Right atrium auricular region (tissue), 2 donors: ENCODE measurements around the gene AEN. TPM values are rescaled to one million over a fixed set of nuclear protein-coding genes. Genes with fewer than 3 reads are reported as not detected.
A peak's percentile ranks its signal among the peaks of the same experiment; 100 is the strongest.

ENCODE experiments used
- DNase-seq: peaks from one replicate; pipeline ENCODE4 v3.0.0-alpha.2; 2019; ENCODE audit warnings: low spot score
- H3K27ac ChIP-seq, 2 donors: fragments of 200-600 bp; sonication (generic); 1 replicate in 1 of 2; 2 replicates in 1 of 2; pipeline ENCODE4 v1.5.1; 2016 to 2019
- H3K27me3 ChIP-seq, 2 donors: fragments of 200-600 bp; sonication (generic); one replicate each; pipeline versions ENCODE4 v1.5.1 to v1.6.0; 2017 to 2019
- H3K36me3 ChIP-seq: fragments of 200-600 bp; sonication (generic); one replicate; pipeline ENCODE4 v1.5.1; 2016
- H3K4me1 ChIP-seq, 2 donors: fragments of 200-600 bp; sonication (generic); one replicate each; pipeline versions ENCODE4 v1.5.1 to v1.6.0; 2017 to 2019
- H3K4me3 ChIP-seq, 2 donors: fragments of 200-600 bp; sonication (generic); 1 replicate in 1 of 2; 2 replicates in 1 of 2; pipeline ENCODE4 v1.5.1; 2017 to 2019; ENCODE audit warnings: mild to moderate bottlenecking in 1 of 2, moderate library complexity in 1 of 2
- H3K9me3 ChIP-seq, 2 donors: fragments of 200-600 bp; sonication (generic); one replicate each; pipeline ENCODE4 v1.5.1; 2019
- CTCF ChIP-seq, 2 donors: fragments of 200-600 bp; sonication (generic); IDR thresholded peaks; one replicate each; pipeline ENCODE4 v1.5.1; 2019; ENCODE audit warnings: antibody characterized with exemption in 2 of 2
- total RNA-seq, 2 donors: library from RNA; depleted of rRNA; stranded (reverse); fragments of >200 nt; gene quantifications; one replicate each; pipeline ENCODE4 v1.1.0, GENCODE V29; 2016

AEN gene
- total RNA-seq, 2 donors from 2014 or later = 5.1 to 8.0 TPM

GRCh38 chr15:88635318-88635717, 14.2 kb downstream of the AEN start:
- no peaks in the 10 kb centered on the region for H3K27me3 ChIP-seq

GRCh38 chr15:88636050-88636449, 14.9 kb downstream of the AEN start:
- Histone ChIP-seq H3K9me3 (no peaks in the 10 kb centered on the region), H3K4me1 (peaks cover 0 to 23% of the 10 kb centered on the region in 2 donors), H3K4me3 (no peak overlapping the region), H3K27ac (peak overlapping the region in 1 of 2 donors; percentile 8), H3K27me3 (no peaks in the 10 kb centered on the region), H3K36me3 (peaks cover 10% of the 10 kb centered on the region)
- no peak for DNase-seq
- no peak for TF ChIP-seq CTCF (IDR thresholded peaks at IDR 0.05)

More at GRCh38 chr15:88635318-88635717, 14.2 kb downstream of the AEN start:
- Histone ChIP-seq H3K4me3 (no peak overlapping the region), H3K36me3 (peaks cover 12% of the 10 kb centered on the region), H3K9me3 (no peaks in the 10 kb centered on the region), H3K27ac (no peak overlapping the region), H3K4me1 (peaks cover 0 to 20% of the 10 kb centered on the region in 2 donors)
- no peak for TF ChIP-seq CTCF (IDR thresholded peaks at IDR 0.05)
- no peak for DNase-seq

- DNase-seq = no peak
- no peak for TF ChIP-seq CTCF (IDR thresholded peaks at IDR 0.05)
- Histone ChIP-seq H3K4me3 (no peak overlapping the region), H3K27me3 (no peaks in the 10 kb centered on the region), H3K9me3 (no peaks in the 10 kb centered on the region), H3K4me1 (peaks cover 0 to 23% of the 10 kb centered on the region in 2 donors), H3K36me3 (peaks cover 5% of the 10 kb centered on the region), H3K27ac (peak overlapping the region in 1 of 2 donors; percentile 8)
Observed at GRCh38 chr15:88636654-88637053, 15.5 kb downstream of the AEN start.

GRCh38 chr15:88637436-88637835, 16.3 kb downstream of the AEN start:
- no peak for DNase-seq
- Histone ChIP-seq H3K4me1 (peaks cover 0 to 23% of the 10 kb centered on the region in 2 donors), H3K36me3 (no peaks in the 10 kb centered on the region), H3K27me3 (no peaks in the 10 kb centered on the region), H3K27ac (peak overlapping the region; percentile 92), H3K9me3 (no peaks in the 10 kb centered on the region), H3K4me3 (no peak overlapping the region)
- TF ChIP-seq CTCF (IDR thresholded peaks at IDR 0.05) = no peak

- Histone ChIP-seq H3K27ac (peak overlapping the region; percentile 92), H3K4me3 (peak overlapping the region; percentile 30 to 54), H3K9me3 (no peaks in the 10 kb centered on the region), H3K36me3 (no peaks in the 10 kb centered on the region), H3K27me3 (no peaks in the 10 kb centered on the region), H3K4me1 (peaks cover 0 to 23% of the 10 kb centered on the region in 2 donors)
- DNase-seq = no peak
- no peak for TF ChIP-seq CTCF (IDR thresholded peaks at IDR 0.05)
Observed at GRCh38 chr15:88637841-88638625, 16.9 kb downstream of the AEN start.
